G401 (cell line): ENCODE results near the gene TMEM132C. TPM values are rescaled to one million over a fixed set of nuclear protein-coding genes. Genes with fewer than 3 reads are reported as not detected.
"Not testable (repeated sequence)": the region's sequence is repeated elsewhere in the genome, so short reads cannot be mapped to it uniquely, and the experiment has no call there.

Experiments
- DNase-seq: peaks from one replicate; pipeline ENCODE4 v3.0.0-alpha.2; 2015; ENCODE audit warnings: low spot score
- in situ Hi-C: cut with HindIII; loops from 2 replicates; pipeline ENCODE4 v1.10.0; 2016; ENCODE audit warnings: low sequenced_read_pairs, mixed read lengths
- total RNA-seq: library from RNA; depleted of rRNA; stranded (reverse); fragments of >200 nt; shearing (Covaris generic); gene quantifications from 2 replicates; pipeline ENCODE4 v1.2.3, GENCODE V29; 2014; rRNA removed

TMEM132C gene
- total RNA-seq = not detected in 2 replicates

- DNase-seq = no peak
Measured at GRCh38 chr12:128267131-128267622, at the start of gene TMEM132C. Gene TMEM132C, plus strand, starts transcription at chr12:128267170. Its CDS starts 233 bp downstream, at chr12:128267403.

GRCh38 chr12:128224226-128224625, 42.7 kb upstream of the TMEM132C start:
- DNase-seq = no peak
- in situ Hi-C loops = no loop called here

More at GRCh38 chr12:128267131-128267622, at the start of gene TMEM132C:
- in situ Hi-C loops = no loop called here

GRCh38 chr12:128228581-128228980, 38.4 kb upstream of the TMEM132C start:
- peak; percentile 76 for DNase-seq
- in situ Hi-C loops = no loop called here

- in situ Hi-C loops = no loop called here
- no peak for DNase-seq
Measured at GRCh38 chr12:128235635-128236417, 31.1 kb upstream of the TMEM132C start.

GRCh38 chr12:128236525-128236924, 30.4 kb upstream of the TMEM132C start:
- DNase-seq = no peak
- in situ Hi-C loops = no loop called here

GRCh38 chr12:128240745-128241144, 26.2 kb upstream of the TMEM132C start:
- in situ Hi-C loops = no loop called here
- DNase-seq = no peak

- in situ Hi-C loops = no loop called here
- DNase-seq = no peak
Measured at GRCh38 chr12:128245121-128245520, 21.8 kb upstream of the TMEM132C start.

- in situ Hi-C loops = no loop called here
- no peak for DNase-seq
Measured at GRCh38 chr12:128245905-128246304, 21.1 kb upstream of the TMEM132C start.

GRCh38 chr12:128250096-128250495, 16.9 kb upstream of the TMEM132C start:
- in situ Hi-C loops = no loop called here
- DNase-seq = peak; percentile 82

GRCh38 chr12:128253829-128254228, 13.1 kb upstream of the TMEM132C start:
- in situ Hi-C loops, DNase-seq: not testable (repeated sequence)

- DNase-seq = peak; percentile 92
- in situ Hi-C loops = no loop called here
Measured at GRCh38 chr12:128258866-128259555, 8.0 kb upstream of the TMEM132C start.

GRCh38 chr12:128259556-128260070, 7.4 kb upstream of the TMEM132C start:
- peak; percentile 80 for DNase-seq
- in situ Hi-C loops = no loop called here

- in situ Hi-C loops = no loop called here
- no peak for DNase-seq
Measured at GRCh38 chr12:128261757-128262156, 5.2 kb upstream of the TMEM132C start.

GRCh38 chr12:128265566-128265965, 1.4 kb upstream of the TMEM132C start:
- DNase-seq = peak; percentile 19
- in situ Hi-C loops = no loop called here

GRCh38 chr12:128266086-128266485, 884 bp upstream of the TMEM132C start:
- in situ Hi-C loops = no loop called here
- DNase-seq = no peak

- no peak for DNase-seq
- in situ Hi-C loops = no loop called here
Measured at GRCh38 chr12:128266541-128267130, 334 bp upstream of the TMEM132C start.

- DNase-seq = peak; percentile 15
- in situ Hi-C loops = no loop called here
Measured at GRCh38 chr12:128267651-128268378, 845 bp downstream of the TMEM132C start.

GRCh38 chr12:128268379-128268995, 1.5 kb downstream of the TMEM132C start:
- in situ Hi-C loops = no loop called here
- DNase-seq = peak; percentile 26

GRCh38 chr12:128269181-128269591, 2.2 kb downstream of the TMEM132C start:
- in situ Hi-C loops = no loop called here
- no peak for DNase-seq
